Measurements from ENCODE around the gene ADD2. TPM values are rescaled to one million over a fixed set of nuclear protein-coding genes. Genes with fewer than 3 reads are reported as not detected.

ADD2 gene
- polyA plus RNA-seq, 1 experiment, result 0.12 TPM

GRCh38 chr2:70671092-70671675 lies 96.8 kb downstream of the ADD2 start:
- TF ChIP-seq, protein P1, sequence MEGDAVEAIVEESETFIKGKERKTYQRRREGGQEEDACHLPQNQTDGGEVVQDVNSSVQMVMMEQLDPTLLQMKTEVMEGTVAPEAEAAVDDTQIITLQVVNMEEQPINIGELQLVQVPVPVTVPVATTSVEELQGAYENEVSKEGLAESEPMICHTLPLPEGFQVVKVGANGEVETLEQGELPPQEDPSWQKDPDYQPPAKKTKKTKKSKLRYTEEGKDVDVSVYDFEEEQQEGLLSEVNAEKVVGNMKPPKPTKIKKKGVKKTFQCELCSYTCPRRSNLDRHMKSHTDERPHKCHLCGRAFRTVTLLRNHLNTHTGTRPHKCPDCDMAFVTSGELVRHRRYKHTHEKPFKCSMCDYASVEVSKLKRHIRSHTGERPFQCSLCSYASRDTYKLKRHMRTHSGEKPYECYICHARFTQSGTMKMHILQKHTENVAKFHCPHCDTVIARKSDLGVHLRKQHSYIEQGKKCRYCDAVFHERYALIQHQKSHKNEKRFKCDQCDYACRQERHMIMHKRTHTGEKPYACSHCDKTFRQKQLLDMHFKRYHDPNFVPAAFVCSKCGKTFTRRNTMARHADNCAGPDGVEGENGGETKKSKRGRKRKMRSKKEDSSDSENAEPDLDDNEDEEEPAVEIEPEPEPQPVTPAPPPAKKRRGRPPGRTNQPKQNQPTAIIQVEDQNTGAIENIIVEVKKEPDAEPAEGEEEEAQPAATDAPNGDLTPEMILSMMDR (IDR thresholded peaks at IDR 0.05; ENCODE audit: low read depth, low read length), result no peak
- Histone ChIP-seq H3K27me3 (ENCODE audit: control insufficient read depth, insufficient read depth, low read length) (no peaks in the 10 kb centered on the region), H3K27ac (ENCODE audit: low read depth, low read length) (no peak overlapping the region), H3K9me3 (ENCODE audit: control insufficient read depth, insufficient read depth, low read length) (no peaks in the 10 kb centered on the region), H3K4me3 (ENCODE audit: low read depth, low read length) (no peak overlapping the region)
- ChIA-PET CTCF (no interaction called here), POLR2A (no interaction called here)
- no peak for DNase-seq (ENCODE audit: low read depth, low spot score)

- no peaks in the 10 kb centered on the region for H3K27me3 ChIP-seq (ENCODE audit: control insufficient read depth, insufficient read depth, low read length)
- no peak overlapping the region for H3K27ac ChIP-seq (ENCODE audit: low read depth, low read length)
- no peak overlapping the region for H3K4me3 ChIP-seq (ENCODE audit: low read depth, low read length)
- ChIA-PET POLR2A (no interaction called here), CTCF (interaction anchor here (1.3 kb wide), 1 partner anchor 23 kb away, joined by 3 read pairs; no protein-coding TSS in a partner anchor)
- no peaks in the 10 kb centered on the region for H3K9me3 ChIP-seq (ENCODE audit: control insufficient read depth, insufficient read depth, low read length)
- no peak for DNase-seq (ENCODE audit: low read depth, low spot score)
- TF ChIP-seq, protein P1 (IDR thresholded peaks at IDR 0.05; ENCODE audit: low read depth, low read length), result no peak
These were observed 97.4 kb downstream of the ADD2 start for GRCh38 chr2:70670626-70671025.

DNA sequence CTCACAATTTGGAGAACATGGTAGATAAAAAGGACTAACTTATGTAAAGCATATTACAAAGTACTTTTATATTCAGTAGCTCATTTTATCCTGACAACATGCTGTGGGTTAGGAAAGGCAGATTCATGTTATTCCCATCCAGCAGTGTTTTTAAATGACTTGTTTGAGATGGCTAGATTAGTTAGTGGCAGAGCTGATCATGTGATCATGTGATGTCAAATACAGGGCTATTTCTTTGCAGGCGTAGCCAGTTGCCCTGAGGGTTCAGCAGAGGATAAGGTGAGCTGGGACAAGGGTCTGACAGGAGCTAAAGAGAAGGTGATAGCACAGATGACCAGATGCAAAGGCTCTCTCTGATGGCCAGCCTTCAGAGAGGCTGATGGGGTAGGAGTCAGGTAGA lies 97.8 kb downstream of the ADD2 start:
- no peak overlapping the region for H3K4me3 ChIP-seq (ENCODE audit: low read depth, low read length)
- TF ChIP-seq, protein P1 (IDR thresholded peaks at IDR 0.05; ENCODE audit: low read depth, low read length), result no peak
- H3K27me3 ChIP-seq (ENCODE audit: control insufficient read depth, insufficient read depth, low read length), result no peaks in the 10 kb centered on the region
- DNase-seq (ENCODE audit: low read depth, low spot score), result no peak
- ChIA-PET CTCF (interaction anchor here (1.3 kb wide), 1 partner anchor 23 kb away, joined by 3 read pairs; no protein-coding TSS in a partner anchor), POLR2A (no interaction called here)
- no peaks in the 10 kb centered on the region for H3K9me3 ChIP-seq (ENCODE audit: control insufficient read depth, insufficient read depth, low read length)
- H3K27ac ChIP-seq (ENCODE audit: low read depth, low read length), result no peak overlapping the region

- H3K27me3 ChIP-seq (ENCODE audit: control insufficient read depth, insufficient read depth, low read length), result no peaks in the 10 kb centered on the region
- no peak overlapping the region for H3K4me3 ChIP-seq (ENCODE audit: low read depth, low read length)
- CTCF ChIA-PET, result no interaction called here
- no peak for DNase-seq (ENCODE audit: low read depth, low spot score)
- no peaks in the 10 kb centered on the region for H3K9me3 ChIP-seq (ENCODE audit: control insufficient read depth, insufficient read depth, low read length)
- TF ChIP-seq, protein P1 (IDR thresholded peaks at IDR 0.05; ENCODE audit: low read depth, low read length), result no peak
- POLR2A ChIA-PET, result no interaction called here
- no peak overlapping the region for H3K27ac ChIP-seq (ENCODE audit: low read depth, low read length)
These were observed 99.1 kb downstream of the ADD2 start for GRCh38 chr2:70668911-70669310.

DNA sequence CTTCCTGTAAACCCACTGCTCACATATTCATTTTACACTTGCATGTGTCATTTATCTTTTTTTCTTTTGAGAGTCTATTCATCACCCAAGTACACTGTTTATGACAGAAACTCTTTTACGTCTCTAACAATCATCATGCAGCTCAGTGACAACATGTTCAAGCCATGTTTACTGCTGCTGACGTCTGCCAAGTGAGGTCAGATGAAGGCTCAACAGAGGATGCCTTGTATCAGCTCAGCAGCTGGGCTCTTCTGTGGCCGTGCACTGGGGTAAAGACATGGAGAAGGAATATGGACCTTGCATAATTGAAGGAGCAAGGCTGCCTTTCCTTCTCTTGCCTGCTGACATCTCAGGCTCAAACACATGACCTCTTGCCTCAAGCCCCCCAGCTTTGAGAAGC lies 99.6 kb downstream of the ADD2 start:
- POLR2A ChIA-PET, result no interaction called here
- Histone ChIP-seq H3K27me3 (ENCODE audit: control insufficient read depth, insufficient read depth, low read length) (no peaks in the 10 kb centered on the region), H3K4me3 (ENCODE audit: low read depth, low read length) (no peak overlapping the region), H3K9me3 (ENCODE audit: control insufficient read depth, insufficient read depth, low read length) (no peaks in the 10 kb centered on the region), H3K27ac (ENCODE audit: low read depth, low read length) (no peak overlapping the region)
- DNase-seq (ENCODE audit: low read depth, low spot score), result no peak
- TF ChIP-seq, protein P1 (IDR thresholded peaks at IDR 0.05; ENCODE audit: low read depth, low read length), result no peak
- CTCF ChIA-PET, result no interaction called here
